CD4-positive, alpha-beta T cell treated with Interleukin-6 for 4 hours (primary cell): ENCODE measurements around the gene MAMSTR.
"Not testable (repeated sequence)": the region's sequence is repeated elsewhere in the genome, so short reads cannot be mapped to it uniquely, and the experiment has no call there.

ENCODE experiments used
- DNase-seq: peaks from one replicate; pipeline ENCODE4 v3.0.0-alpha.2; 2020; ENCODE audit warnings: mixed read lengths

MAMSTR gene

DNA sequence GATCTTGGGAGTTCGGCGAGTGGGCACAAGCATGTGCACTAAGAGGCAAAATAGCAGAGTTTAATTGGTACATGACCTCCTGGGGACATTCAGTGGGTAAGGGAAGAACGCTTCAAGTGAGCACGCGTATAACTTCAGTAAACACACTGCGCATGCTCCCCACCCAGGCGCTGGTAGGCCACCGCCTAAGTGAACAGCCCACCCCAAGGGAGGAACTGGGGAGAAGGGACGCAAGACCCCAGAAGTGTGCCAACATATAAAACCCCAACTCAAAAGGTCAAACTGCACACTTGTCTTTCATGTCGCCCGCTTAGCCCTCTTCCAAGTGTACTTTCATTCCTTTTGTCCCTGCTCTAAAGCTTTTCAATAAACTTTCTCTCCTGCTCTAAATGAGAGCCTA is 36.2 kb downstream of the MAMSTR start:
- DNase-seq, result peak; percentile 54

- no peak for DNase-seq
Measured at GRCh38 chr19:48681127-48681470, 38.4 kb downstream of the MAMSTR start.

DNA sequence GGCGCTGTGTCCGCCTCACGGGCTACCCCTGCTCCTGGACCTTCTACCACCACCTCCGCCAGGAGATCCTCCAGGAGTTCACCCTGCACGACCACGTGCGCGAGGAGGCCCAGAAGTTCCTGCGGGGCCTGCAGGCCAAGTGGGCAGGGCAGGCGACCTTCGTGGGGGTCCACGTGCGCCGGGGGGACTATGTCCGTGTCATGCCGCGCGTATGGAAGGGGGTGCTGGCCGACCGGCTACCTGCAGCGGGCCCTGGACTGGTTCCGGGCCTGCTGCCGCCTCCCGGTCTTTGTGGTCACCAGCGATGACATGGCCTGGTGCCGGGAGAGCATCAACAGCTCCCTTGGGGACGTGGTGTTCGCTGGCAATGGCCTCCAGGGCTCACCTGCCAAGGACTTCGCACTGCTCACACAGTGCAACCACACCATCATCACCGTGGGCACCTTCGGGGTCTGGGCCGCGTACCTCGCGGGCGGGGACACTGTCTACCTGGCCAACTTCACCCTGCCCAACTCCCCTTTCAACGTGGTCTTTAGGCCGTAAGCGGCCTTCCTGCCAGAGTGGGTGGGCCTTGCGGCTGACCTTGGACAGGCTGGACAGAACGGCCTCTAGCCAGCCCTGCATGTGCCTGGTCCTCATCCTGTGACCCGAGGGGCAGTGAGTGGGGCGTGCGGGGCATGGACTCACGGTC is 38.9 kb downstream of the MAMSTR start:
- DNase-seq, result no peak

GRCh38 chr19:48680006-48680405 is 39.5 kb downstream of the MAMSTR start:
- not testable (repeated sequence) for DNase-seq

DNA sequence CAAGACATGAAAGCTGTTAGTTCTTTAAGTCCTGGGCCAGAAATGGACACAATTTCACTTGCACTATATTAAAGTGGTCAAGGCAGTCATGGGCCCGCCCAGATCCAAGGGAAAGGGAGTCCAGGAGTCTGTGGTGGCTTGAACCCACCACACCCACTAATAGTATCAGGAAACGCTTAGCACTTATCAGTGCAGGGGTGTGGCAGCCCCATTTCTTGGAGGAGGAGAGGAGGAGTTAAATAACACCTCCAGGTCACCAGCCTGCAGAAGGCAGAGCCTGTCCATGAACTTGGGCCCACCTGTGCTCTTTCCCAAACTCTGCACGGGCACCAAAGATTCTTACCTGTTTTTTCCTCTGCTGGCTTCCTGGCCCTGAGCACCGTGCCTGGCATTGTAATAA is 41.3 kb downstream of the MAMSTR start:
- DNase-seq, result no peak

GRCh38 chr19:48676887-48677286 is 42.6 kb downstream of the MAMSTR start:
- no peak for DNase-seq

DNA sequence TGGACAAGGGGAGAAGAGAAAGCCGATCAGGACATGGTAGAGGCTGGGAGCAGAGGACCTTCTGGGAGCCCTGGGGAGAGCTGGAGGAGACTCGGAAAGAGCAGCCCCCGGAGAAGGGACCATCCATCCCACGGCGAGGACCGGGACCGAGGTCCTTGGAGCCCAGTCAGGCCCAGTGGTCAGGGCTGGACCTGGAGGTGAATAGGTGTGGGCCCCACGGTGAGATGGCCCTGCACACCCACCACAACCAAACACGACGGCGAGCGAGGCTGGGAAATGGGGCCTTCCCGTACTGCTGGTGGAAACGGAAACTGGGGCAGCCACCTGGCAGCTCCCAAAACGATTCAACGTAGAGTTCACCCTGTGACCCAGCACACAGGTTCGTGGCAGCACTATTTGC is 43.0 kb downstream of the MAMSTR start:
- no peak for DNase-seq

- DNase-seq, result peak; percentile 82
Measured at GRCh38 chr19:48674921-48675824, 44.4 kb downstream of the MAMSTR start.

DNA sequence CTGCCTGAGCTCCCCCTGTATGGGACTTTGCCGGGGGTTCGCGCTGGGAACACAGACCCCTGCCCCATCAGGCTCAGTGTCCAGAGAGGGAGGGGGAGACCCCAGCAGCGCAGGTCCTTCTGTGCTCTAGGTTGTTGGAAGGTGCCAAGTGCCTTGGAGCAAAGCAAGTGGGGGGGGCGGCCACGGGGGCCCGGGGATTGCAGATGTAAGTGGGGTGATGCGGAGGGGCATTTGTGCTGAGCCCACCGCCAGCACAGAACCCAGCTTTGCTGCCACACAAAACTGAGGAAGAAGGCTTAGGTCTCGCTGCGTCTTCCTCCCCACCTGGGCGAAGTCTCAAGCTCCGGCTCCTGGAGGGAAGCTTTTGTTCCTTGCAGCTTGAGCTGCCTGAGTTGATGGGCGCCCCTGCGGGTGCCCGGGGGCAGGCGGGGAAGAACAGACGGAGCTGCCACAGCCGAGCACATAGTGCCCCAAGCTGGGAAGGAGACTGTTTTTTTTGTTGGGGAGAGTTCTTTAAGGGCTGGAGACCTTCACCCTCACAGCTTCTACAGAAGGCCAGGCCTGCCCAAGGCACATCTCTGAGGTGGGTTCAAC is 45.2 kb downstream of the MAMSTR start:
- DNase-seq, result no peak

GRCh38 chr19:48673436-48674100 is 46.0 kb downstream of the MAMSTR start:
- DNase-seq, result no peak

GRCh38 chr19:48672994-48673393 is 46.5 kb downstream of the MAMSTR start, which contains the start of gene NTN5:
NTN5 (minus strand) TSS chr19:48673017; CDS start chr19:48670986, 2,031 bp downstream.
- no peak for DNase-seq

DNA sequence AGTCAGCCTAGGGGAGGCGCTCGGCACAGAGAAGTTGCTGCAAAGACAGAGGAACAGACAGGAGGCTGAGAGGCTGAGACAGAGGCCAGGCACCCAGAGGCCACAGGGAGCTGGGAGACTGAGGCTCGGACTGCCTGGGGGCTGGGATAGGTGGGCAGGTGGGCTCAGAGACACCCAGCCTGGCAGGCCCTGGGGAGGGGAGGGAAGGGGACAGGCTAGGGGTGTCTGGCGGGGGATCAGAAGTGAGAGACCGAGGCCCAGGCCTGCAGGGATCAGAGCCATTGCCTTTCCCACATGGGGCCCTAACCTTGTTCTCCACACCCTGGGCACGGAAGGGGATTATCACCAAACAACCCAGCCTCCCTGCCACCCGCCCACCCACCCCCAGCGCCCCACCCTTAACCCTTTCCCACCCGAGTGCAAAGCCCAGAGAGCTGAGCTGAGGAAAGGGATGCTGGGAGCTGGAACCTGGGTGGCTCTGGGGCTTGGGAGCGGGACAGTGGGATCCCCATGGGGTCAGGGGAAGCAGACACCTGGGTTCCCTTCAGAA is 48.0 kb downstream of the MAMSTR start:
- DNase-seq, result no peak

DNA sequence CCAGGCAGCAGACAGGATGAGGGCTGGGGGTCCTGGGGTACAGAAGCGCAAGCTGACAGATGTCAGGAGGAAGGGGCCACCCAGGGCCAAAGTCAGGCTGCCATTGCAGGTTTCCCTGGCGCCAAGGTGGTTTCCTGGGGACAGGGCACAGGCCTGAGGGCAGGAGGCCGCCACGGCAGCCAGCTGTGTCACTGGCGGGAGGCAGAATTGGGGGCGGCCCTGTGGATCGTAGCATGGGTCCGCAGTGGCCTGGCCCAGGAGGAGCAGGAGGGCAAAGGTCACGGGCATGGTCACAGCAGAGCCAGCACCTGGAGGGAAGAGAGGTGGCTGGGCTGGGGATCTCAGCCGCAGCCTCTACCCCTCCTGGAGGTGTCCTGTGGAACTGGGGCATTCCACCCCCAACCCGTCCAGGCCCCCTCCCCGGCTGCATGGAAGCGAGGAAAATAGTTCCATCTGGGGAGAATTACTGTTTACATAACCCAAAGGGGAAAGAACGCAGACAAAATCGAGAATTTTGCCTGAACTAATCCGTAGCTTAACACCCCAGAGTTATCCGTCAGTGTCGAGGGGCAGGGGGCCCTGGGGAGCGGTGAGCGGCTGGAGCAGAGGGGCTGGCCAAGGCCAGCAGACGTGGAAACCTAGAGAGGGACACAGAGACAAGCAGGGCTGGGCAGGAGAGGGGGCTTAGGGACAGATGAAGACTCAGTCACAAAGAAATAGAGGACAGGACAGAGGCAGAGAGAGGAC is 48.7 kb downstream of the MAMSTR start:
- DNase-seq, result no peak

- DNase-seq, result no peak
Measured at GRCh38 chr19:48669903-48670668, 49.4 kb downstream of the MAMSTR start.

GRCh38 chr19:48668761-48669160 is 50.8 kb downstream of the MAMSTR start:
- DNase-seq, result no peak

DNA sequence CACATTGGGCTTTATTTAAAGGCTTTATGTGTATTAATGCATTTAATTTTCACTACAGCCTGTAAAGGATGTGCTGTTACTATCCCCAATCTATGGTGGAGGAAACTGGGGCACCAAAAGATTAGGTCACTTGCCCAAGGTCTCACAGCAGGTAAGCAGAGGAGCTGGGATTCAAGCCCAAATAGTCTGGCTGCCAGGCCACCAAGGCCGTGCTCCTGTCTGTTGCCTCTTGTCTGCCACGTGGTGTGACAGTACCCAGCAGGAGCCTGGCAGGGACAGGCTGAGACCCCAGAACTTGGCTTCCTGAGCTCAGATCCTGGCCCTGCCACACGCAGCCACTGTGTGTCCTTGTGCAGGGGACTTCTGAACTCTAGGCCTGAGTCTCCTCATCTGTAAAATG is 51.2 kb downstream of the MAMSTR start:
- DNase-seq, result no peak

DNA sequence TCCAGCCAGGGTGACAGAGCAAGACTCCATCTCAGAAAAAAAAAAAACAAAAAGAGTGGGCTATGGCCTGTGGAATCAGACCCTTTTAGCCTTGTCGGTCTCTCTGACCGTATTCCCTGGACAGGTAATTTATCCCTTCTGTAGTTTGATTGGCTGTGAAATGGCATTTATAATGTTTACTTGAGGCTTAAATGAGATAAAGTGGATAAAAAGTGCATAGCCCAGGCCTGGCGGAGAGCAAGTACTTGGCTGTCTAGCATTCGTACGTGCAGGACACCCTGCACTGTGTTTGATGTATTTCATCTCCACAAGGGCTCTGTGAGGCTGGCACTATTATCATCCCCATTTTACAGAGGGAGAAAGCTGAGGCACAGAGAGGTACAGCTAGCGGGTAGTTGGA is 53.7 kb downstream of the MAMSTR start:
- no peak for DNase-seq

DNA sequence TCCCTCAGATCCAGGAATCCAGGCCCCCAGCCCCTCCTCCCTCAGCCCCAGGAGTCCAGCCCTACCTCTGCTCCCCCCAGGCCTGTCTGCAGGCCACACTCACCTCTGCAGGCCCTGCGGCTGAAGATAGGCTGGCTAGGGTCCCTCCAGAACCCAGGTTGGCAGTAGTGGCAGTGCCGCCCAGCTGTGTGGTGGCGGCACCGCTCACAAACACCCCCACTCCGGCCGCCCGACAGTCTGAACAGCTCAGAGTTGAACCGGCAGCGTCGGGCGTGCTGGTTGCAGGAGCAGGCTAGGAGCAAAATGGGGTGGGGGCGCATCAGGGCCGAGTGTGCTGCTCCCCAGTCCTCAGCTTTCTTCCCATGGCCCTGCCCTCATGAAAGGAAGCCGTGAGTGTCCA is 55.0 kb downstream of the MAMSTR start:
- DNase-seq, result no peak

DNA sequence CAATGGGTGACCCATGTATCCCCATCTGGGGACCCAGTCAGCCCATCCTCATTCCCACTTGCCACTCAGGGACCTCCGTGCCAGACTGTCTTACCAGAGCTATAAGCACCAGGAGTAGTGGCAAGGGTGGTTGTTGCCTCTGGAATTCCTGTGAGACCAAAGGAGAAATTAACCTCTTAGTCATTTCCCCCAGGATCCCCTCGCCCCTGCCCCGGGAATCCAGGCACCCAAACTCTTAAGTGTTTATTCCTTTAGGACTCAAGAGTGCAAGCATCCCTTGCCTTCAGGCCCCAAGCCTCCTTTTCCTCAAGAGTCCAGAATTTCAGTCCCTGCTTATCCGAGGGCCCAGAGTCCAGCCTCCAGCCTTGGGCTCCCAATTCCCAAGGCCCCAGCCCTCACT is 55.9 kb downstream of the MAMSTR start:
- DNase-seq, result no peak
